ENCODE measurements around the gene ZNF212. TPM values are rescaled to one million over a fixed set of nuclear protein-coding genes. Genes with fewer than 3 reads are reported as not detected.
A peak's percentile ranks its signal among the peaks of the same experiment; 100 is the strongest.

Gene ZNF212
- total RNA-seq, 1 experiment from 2014 or later, result 9.7 TPM

DNA sequence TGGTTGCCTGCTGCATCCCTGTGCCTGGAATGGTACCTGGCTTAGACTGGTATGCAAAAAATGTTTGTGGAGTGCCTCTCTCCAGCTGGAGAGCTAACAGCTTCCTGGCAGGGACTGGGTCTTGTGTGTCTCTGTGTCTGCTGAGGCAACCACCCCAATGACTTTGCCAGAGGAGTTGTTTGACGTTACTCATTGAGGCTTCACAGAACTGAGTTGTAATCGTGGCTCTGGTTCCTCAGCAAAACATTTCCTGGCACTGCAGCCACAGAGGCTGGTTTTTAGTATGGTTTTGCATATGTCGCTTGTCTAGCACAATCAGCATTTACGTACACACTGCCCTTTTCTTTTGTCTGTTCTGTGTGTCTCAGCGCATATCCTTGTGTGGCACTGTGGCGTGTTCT, 36.6 kb upstream of the ZNF212 start:
- peaks cover 59% of the 10 kb centered on the region for H3K36me3 ChIP-seq (ENCODE audit: low read depth, low read length)
- no peaks in the 10 kb centered on the region for H3K9me3 ChIP-seq (ENCODE audit: low read length)
- no peaks in the 10 kb centered on the region for H4K20me1 ChIP-seq (ENCODE audit: low read length)
- H2AFZ ChIP-seq (ENCODE audit: low read length), result no peak overlapping the region
- intact Hi-C loops (cut with micrococcal nuclease), result no loop called here
- POLR2A ChIA-PET (ENCODE audit: unreplicated experiment), result no interaction called here
- H3F3A ChIP-seq (ENCODE audit: low read length, unreplicated experiment), result no peaks in the 10 kb centered on the region
- no TSS peak for BruUV-seq (replicated peaks)
- CTCF ChIA-PET, result no interaction called here
- no peak overlapping the region for H3K9ac ChIP-seq (ENCODE audit: low read length)
- H3K4me3 ChIP-seq (ENCODE audit: low read length), result no peak overlapping the region
- H3K4me2 ChIP-seq (ENCODE audit: low read length), result no peak overlapping the region
- TF ChIP-seq EZH2 (IDR thresholded peaks at IDR 0.05; ENCODE audit: low read length, unreplicated experiment), result no peak
- TF ChIP-seq, protein P1, sequence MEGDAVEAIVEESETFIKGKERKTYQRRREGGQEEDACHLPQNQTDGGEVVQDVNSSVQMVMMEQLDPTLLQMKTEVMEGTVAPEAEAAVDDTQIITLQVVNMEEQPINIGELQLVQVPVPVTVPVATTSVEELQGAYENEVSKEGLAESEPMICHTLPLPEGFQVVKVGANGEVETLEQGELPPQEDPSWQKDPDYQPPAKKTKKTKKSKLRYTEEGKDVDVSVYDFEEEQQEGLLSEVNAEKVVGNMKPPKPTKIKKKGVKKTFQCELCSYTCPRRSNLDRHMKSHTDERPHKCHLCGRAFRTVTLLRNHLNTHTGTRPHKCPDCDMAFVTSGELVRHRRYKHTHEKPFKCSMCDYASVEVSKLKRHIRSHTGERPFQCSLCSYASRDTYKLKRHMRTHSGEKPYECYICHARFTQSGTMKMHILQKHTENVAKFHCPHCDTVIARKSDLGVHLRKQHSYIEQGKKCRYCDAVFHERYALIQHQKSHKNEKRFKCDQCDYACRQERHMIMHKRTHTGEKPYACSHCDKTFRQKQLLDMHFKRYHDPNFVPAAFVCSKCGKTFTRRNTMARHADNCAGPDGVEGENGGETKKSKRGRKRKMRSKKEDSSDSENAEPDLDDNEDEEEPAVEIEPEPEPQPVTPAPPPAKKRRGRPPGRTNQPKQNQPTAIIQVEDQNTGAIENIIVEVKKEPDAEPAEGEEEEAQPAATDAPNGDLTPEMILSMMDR (conservative IDR thresholded peaks at IDR 0.05; ENCODE audit: low read depth, low read length), result no peak
- TF ChIP-seq EZH2phosphoT487 (IDR thresholded peaks at IDR 0.05; ENCODE audit: borderline replicate concordance, low read length), result no peak
- no peaks in the 10 kb centered on the region for H3K27me3 ChIP-seq (ENCODE audit: low read length)
- no peak overlapping the region for H3K27ac ChIP-seq (ENCODE audit: low read length)
- H3K9me2 ChIP-seq (replicated peaks; ENCODE audit: low read length), result no peaks in the 10 kb centered on the region
- DNase-seq, result no peak
- H3K4me1 ChIP-seq (ENCODE audit: insufficient read depth, low read length), result peaks cover 35% of the 10 kb centered on the region
- H3K79me2 ChIP-seq (ENCODE audit: low read length), result peaks cover 62% of the 10 kb centered on the region
- no peak for ATAC-seq

DNA sequence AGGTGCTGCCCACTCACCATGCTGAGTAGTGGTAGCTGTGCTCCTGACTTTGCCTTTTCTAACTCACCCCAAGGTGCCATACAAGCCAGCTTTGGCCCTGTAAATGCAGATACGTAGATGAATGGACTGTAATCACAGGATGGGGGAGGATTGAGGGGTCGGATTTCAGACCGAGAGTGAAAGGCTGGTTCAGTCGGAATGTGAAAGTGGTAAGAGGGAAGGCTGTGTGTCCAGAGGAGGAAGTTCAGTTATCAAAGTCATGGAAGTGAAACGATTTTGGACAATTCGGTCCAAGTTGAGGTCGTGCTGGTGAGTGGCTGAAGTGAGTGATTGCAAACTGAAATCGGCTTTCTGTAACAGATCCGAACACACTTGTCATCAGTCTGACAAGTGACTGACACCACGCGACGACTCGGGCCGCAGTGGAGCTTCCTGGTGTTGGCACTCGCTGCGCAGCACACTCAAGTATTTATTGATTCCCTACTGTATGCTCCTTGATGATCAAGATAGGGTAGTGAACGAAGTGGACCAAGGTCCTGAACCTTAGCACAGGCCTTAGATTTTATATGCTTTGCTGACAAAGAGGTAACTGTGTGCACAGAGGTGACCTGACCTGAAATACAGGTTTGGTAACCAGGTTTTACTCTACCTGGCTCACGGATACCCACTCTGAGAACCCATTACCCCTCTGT, 33.6 kb upstream of the ZNF212 start:
- peak; percentile 66 for DNase-seq
- H3K4me3 ChIP-seq (ENCODE audit: low read length), result 0 out of 2 replicates have a peak overlapping the region, but pooled peaks have one; percentile 27
- CTCF ChIA-PET, result interaction anchor here (0.6 kb wide), 1 partner anchor 58 kb away, joined by 3 read pairs; no protein-coding TSS in a partner anchor

More for the DNA sequence above, 33.6 kb upstream of the ZNF212 start:
- Histone ChIP-seq H3K27me3 (ENCODE audit: low read length) (no peaks in the 10 kb centered on the region), H3K9me3 (ENCODE audit: low read length) (no peaks in the 10 kb centered on the region), H4K20me1 (ENCODE audit: low read length) (no peaks in the 10 kb centered on the region), H3K9ac (ENCODE audit: low read length) (peak overlapping the region; percentile 19; the same call in 1 of the 2 replicates), H3K27ac (ENCODE audit: low read length) (peak overlapping the region; percentile 67), H2AFZ (ENCODE audit: low read length) (no peak overlapping the region), H3K4me1 (ENCODE audit: insufficient read depth, low read length) (peaks cover 18% of the 10 kb centered on the region), H3K79me2 (ENCODE audit: low read length) (peaks cover 47% of the 10 kb centered on the region), H3K9me2 (replicated peaks; ENCODE audit: low read length) (no peaks in the 10 kb centered on the region), H3K36me3 (ENCODE audit: low read depth, low read length) (peaks cover 66% of the 10 kb centered on the region), H3K4me2 (ENCODE audit: low read length) (peak overlapping the region; percentile 69), H3F3A (ENCODE audit: low read length, unreplicated experiment) (no peaks in the 10 kb centered on the region)
- POLR2A ChIA-PET (ENCODE audit: unreplicated experiment), result no interaction called here
- no TSS peak for BruUV-seq (replicated peaks)
- intact Hi-C loops (cut with micrococcal nuclease), result no loop called here
- TF ChIP-seq EZH2 (IDR thresholded peaks at IDR 0.05; ENCODE audit: low read length, unreplicated experiment) (no peak), EZH2phosphoT487 (IDR thresholded peaks at IDR 0.05; ENCODE audit: borderline replicate concordance, low read length) (no peak)
- TF ChIP-seq, protein P1 (conservative IDR thresholded peaks at IDR 0.05; ENCODE audit: low read depth, low read length), result no peak
- ATAC-seq, result peak; percentile 30

All from PC-3 (cell line).